GM12875 (cell line): Measurements from ENCODE around the gene LCE7A.

ENCODE experiments used
- H3K4me3 ChIP-seq: one replicate; pipeline ENCODE4 v1.5.1; 2011; ENCODE audit warnings: low read depth, low read length, control low read depth
- TF ChIP-seq, protein P1 (sequence below): IDR thresholded peaks from 2 replicates; pipeline ENCODE4 v1.5.1; 2011; ENCODE audit warnings: low read depth, mild to moderate bottlenecking, control low read depth, inconsistent platforms, low read length, moderate library complexity, borderline replicate concordance; ENCODE audit not compliant: insufficient read depth

The LCE7A gene

GRCh38 chr1:152906023-152906565, 46.3 kb downstream of the LCE7A start:
- H3K4me3 ChIP-seq = no peak overlapping the region
- TF ChIP-seq, protein P1, sequence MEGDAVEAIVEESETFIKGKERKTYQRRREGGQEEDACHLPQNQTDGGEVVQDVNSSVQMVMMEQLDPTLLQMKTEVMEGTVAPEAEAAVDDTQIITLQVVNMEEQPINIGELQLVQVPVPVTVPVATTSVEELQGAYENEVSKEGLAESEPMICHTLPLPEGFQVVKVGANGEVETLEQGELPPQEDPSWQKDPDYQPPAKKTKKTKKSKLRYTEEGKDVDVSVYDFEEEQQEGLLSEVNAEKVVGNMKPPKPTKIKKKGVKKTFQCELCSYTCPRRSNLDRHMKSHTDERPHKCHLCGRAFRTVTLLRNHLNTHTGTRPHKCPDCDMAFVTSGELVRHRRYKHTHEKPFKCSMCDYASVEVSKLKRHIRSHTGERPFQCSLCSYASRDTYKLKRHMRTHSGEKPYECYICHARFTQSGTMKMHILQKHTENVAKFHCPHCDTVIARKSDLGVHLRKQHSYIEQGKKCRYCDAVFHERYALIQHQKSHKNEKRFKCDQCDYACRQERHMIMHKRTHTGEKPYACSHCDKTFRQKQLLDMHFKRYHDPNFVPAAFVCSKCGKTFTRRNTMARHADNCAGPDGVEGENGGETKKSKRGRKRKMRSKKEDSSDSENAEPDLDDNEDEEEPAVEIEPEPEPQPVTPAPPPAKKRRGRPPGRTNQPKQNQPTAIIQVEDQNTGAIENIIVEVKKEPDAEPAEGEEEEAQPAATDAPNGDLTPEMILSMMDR = no peak

GRCh38 chr1:152907686-152908601, 48.1 kb downstream of the LCE7A start, which contains the start of gene IVL:
Gene IVL (plus strand): TSS chr1:152908546. CDS start chr1:152909798, 1,252 bp downstream.
- no peak within 1 kb of the TSS for H3K4me3 ChIP-seq
- TF ChIP-seq, protein P1 = no peak

DNA sequence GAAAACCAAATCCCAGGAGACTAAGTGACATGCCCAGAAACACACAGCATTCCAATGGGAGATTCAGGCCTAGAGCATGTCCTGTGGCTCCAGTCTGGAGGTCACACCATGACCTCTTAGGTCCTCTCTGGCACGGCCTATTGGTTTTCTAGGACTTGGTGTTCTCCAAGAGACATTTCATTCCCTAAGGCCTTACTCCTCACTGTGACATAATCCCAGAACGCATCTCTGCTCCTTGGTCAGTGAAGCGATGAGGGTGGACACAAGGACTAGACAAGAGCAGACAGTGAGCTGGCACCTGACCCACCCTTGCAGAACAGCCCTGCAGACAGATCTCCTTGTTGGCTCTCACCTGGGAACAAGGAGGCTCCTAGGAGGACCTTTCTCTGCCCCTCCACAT, 49.4 kb downstream of the LCE7A start:
- TF ChIP-seq, protein P1 = no peak
- H3K4me3 ChIP-seq = no peak overlapping the region
